A673 (cell line): ENCODE results near the gene TAX1BP3. TPM values are rescaled to one million over a fixed set of nuclear protein-coding genes. Genes with fewer than 3 reads are reported as not detected.

Experiments
- BruUV-seq: library from RNA; stranded (reverse); fragments of 400-500 nt; replicated peaks from 2 replicates; lab custom pipeline; 2021; lab: Mats Ljungman, UMichigan
- CTCF ChIA-PET: fragments of 300-600 bp; sonication (Branson Sonifier 250); formaldehyde crosslinking; loops from one replicate; lab custom pipeline; 2022; ENCODE audit warnings: antibody characterized with exemption; lab: Charles Lee
- POLR2A ChIA-PET: fragments of 300-600 bp; sonication (Branson Sonifier 250); formaldehyde crosslinking; loops from one replicate; lab custom pipeline; 2022; ENCODE audit warnings: antibody characterized with exemption; ENCODE audit not compliant: low non-redundant PET; lab: Charles Lee
- DNase-seq: peaks from one replicate; pipeline ENCODE4 v3.0.0-alpha.2; 2015; ENCODE audit warnings: low spot score
- H3K27ac ChIP-seq: fragments of 200-600 bp; sonication (generic); 2 replicates; pipeline ENCODE4 v1.5.1; 2016; ENCODE audit warnings: mixed run types, low read depth, mild to moderate bottlenecking, mixed read lengths, antibody characterized with exemption, low read length; ENCODE audit not compliant: poor library complexity, severe bottlenecking
- H3K27me3 ChIP-seq: fragments of 200-600 bp; sonication (generic); replicated peaks from 2 replicates; pipeline ENCODE4 v1.6.1; 2017; ENCODE audit warnings: mixed run types, low read depth, mild to moderate bottlenecking, mixed read lengths, antibody characterized with exemption, low read length; ENCODE audit not compliant: insufficient read depth, poor library complexity
- H3K36me3 ChIP-seq: fragments of 200-600 bp; sonication (generic); 2 replicates; pipeline ENCODE4 v1.6.1; 2016; ENCODE audit warnings: mixed run types, mild to moderate bottlenecking, mixed read lengths, antibody characterized with exemption, low read length; ENCODE audit not compliant: insufficient read depth, poor library complexity, severe bottlenecking
- H3K4me1 ChIP-seq: fragments of 200-600 bp; sonication (generic); 2 replicates; pipeline ENCODE4 v1.6.1; 2017; ENCODE audit warnings: mixed run types, mild to moderate bottlenecking, mixed read lengths, antibody characterized with exemption, low read length; ENCODE audit not compliant: insufficient read depth, poor library complexity, severe bottlenecking
- H3K4me3 ChIP-seq: fragments of 200-600 bp; sonication (generic); 2 replicates; pipeline ENCODE4 v1.5.1; 2016; ENCODE audit warnings: low read depth, mixed run types, mild to moderate bottlenecking, mixed read lengths, low read length; ENCODE audit not compliant: poor library complexity, severe bottlenecking
- H3K9me3 ChIP-seq: fragments of 200-600 bp; sonication (generic); 2 replicates; pipeline ENCODE4 v1.6.1; 2016; ENCODE audit warnings: mixed run types, low read depth, mild to moderate bottlenecking, mixed read lengths, antibody characterized with exemption, low read length; ENCODE audit not compliant: poor library complexity, severe bottlenecking
- EZH2 ChIP-seq: fragments of 200-600 bp; sonication (generic); IDR thresholded peaks from 2 replicates; pipeline ENCODE4 v1.6.1; 2017; ENCODE audit warnings: borderline replicate concordance, low read depth, mild to moderate bottlenecking, mixed read lengths, antibody characterized with exemption, low read length; ENCODE audit not compliant: poor library complexity, severe bottlenecking
- intact Hi-C: fragments of 100-400 bp; cut with micrococcal nuclease; formaldehyde crosslinking; loops from one replicate; pipeline ENCODE4 v1.10.0; 2022; ENCODE audit not compliant: unreplicated experiment
- total RNA-seq: library from RNA; stranded (reverse); gene quantifications from 2 replicates; pipeline ENCODE4 v1.2.3, GENCODE V29; 2021
- TF ChIP-seq, protein P1 (sequence below): fragments of 300-800, 200-600 bp; sonication (generic); conservative IDR thresholded peaks from 2 replicates; pipeline ENCODE4 v1.5.1; 2017; ENCODE audit warnings: low read depth, mild to moderate bottlenecking, antibody characterized with exemption, low read length, moderate library complexity, mixed read lengths

The TAX1BP3 gene
- total RNA-seq, 1 experiment from 2014 or later = 92.5 TPM

GRCh38 chr17:3679531-3680126, 11.3 kb upstream of the TAX1BP3 start:
- no peak for TF ChIP-seq EZH2
- TF ChIP-seq, protein P1, sequence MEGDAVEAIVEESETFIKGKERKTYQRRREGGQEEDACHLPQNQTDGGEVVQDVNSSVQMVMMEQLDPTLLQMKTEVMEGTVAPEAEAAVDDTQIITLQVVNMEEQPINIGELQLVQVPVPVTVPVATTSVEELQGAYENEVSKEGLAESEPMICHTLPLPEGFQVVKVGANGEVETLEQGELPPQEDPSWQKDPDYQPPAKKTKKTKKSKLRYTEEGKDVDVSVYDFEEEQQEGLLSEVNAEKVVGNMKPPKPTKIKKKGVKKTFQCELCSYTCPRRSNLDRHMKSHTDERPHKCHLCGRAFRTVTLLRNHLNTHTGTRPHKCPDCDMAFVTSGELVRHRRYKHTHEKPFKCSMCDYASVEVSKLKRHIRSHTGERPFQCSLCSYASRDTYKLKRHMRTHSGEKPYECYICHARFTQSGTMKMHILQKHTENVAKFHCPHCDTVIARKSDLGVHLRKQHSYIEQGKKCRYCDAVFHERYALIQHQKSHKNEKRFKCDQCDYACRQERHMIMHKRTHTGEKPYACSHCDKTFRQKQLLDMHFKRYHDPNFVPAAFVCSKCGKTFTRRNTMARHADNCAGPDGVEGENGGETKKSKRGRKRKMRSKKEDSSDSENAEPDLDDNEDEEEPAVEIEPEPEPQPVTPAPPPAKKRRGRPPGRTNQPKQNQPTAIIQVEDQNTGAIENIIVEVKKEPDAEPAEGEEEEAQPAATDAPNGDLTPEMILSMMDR = no peak
- intact Hi-C loops = no loop called here
- ChIA-PET POLR2A (no interaction called here), CTCF (no interaction called here)
- H3K36me3 ChIP-seq = no peaks in the 10 kb centered on the region
- no peak overlapping the region for H3K4me3 ChIP-seq
- DNase-seq = no peak
- BruUV-seq = no TSS peak
- peaks cover 7% of the 10 kb centered on the region for H3K27me3 ChIP-seq
- H3K9me3 ChIP-seq = no peaks in the 10 kb centered on the region
- no peaks in the 10 kb centered on the region for H3K4me1 ChIP-seq
- no peak overlapping the region for H3K27ac ChIP-seq

DNA sequence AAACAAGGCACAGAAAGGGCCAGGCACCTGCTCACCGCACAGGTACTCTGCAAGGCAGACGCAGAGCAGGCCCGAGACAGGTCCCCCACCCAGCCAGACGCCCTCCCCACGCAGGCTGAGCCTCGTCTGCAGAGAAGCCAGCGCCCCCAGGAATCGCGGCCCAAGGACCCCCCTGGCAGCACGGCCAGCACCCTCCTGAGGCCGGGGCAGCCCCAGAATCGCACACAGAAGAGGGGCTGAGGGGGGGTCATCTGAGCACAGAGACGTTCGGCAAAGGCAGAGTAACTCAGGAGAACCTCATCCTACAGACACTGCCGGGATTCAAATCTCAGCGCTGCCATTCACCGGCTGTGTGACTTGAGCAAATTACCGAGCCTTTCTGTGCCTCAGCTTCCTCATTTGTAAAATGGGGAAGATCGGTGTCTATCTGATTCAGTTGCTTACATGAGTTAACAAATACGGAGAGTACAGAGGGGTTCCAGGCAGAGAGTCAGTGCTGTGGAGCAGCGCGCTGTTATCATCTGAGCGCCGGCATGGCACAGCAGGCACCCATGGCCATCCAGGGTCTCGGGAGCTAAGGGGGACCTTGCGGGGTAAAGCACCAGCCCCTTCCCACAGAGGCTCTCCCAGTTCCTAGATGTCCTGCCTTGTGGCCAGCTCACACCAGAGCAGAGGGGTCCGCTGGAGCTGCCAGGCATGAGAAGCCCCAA, 10.6 kb upstream of the TAX1BP3 start:
- peaks cover 7% of the 10 kb centered on the region for H3K27me3 ChIP-seq
- no TSS peak for BruUV-seq
- ChIA-PET POLR2A (no interaction called here), CTCF (no interaction called here)
- DNase-seq = no peak
- TF ChIP-seq EZH2 = no peak
- TF ChIP-seq, protein P1 = no peak
- H3K4me3 ChIP-seq = no peak overlapping the region
- no peak overlapping the region for H3K27ac ChIP-seq
- H3K9me3 ChIP-seq = no peaks in the 10 kb centered on the region
- H3K4me1 ChIP-seq = no peaks in the 10 kb centered on the region
- no peaks in the 10 kb centered on the region for H3K36me3 ChIP-seq
- intact Hi-C loops = no loop called here

DNA sequence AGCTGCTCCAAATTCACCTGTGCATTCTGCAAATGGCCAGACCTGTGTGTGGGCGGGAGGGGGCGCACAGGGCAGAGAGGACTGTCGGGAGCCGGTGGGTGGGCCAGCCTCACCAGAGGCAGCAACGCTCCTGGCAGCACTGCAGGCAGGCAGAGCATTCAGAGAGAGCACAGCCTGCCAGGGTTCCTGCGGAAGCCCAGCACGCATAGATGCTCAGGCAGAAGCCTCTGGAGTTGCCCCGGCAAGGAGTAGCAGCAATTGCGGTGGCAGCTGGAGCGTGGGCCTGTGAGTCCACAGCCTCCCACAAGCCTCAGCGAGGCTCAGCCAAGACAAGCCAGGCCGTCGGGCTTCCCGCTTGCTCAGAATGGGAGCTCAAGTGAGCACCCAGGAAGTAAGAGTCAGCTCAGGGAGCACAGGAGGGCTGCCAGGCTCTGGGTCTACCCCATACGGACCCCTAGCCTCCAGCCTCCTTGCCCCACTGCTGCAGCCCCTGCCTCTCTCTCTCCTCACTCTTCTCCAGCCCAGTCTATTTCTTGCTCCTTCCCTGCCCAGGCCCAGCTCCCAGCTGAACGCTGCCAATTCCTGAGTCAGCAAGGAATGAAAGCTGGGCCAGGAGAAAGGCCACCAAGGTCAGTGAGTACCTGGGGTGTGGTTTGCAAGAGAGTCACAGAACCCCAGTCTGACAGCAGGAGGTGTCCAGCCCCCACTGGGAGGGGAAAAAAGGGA, 9.9 kb upstream of the TAX1BP3 start:
- no peak for DNase-seq
- CTCF ChIA-PET = no interaction called here
- Histone ChIP-seq H3K36me3 (no peaks in the 10 kb centered on the region), H3K9me3 (no peaks in the 10 kb centered on the region), H3K4me1 (no peaks in the 10 kb centered on the region), H3K4me3 (no peak overlapping the region), H3K27me3 (peaks cover 7% of the 10 kb centered on the region), H3K27ac (no peak overlapping the region)
- intact Hi-C loops = no loop called here
- no peak for TF ChIP-seq EZH2
- TF ChIP-seq, protein P1 = no peak
- BruUV-seq = no TSS peak
- POLR2A ChIA-PET = no interaction called here
